ENCODE data around the gene PHC2.
"Not testable (repeated sequence)": the region's sequence is repeated elsewhere in the genome, so short reads cannot be mapped to it uniquely, and the experiment has no call there.

The PHC2 gene

DNA sequence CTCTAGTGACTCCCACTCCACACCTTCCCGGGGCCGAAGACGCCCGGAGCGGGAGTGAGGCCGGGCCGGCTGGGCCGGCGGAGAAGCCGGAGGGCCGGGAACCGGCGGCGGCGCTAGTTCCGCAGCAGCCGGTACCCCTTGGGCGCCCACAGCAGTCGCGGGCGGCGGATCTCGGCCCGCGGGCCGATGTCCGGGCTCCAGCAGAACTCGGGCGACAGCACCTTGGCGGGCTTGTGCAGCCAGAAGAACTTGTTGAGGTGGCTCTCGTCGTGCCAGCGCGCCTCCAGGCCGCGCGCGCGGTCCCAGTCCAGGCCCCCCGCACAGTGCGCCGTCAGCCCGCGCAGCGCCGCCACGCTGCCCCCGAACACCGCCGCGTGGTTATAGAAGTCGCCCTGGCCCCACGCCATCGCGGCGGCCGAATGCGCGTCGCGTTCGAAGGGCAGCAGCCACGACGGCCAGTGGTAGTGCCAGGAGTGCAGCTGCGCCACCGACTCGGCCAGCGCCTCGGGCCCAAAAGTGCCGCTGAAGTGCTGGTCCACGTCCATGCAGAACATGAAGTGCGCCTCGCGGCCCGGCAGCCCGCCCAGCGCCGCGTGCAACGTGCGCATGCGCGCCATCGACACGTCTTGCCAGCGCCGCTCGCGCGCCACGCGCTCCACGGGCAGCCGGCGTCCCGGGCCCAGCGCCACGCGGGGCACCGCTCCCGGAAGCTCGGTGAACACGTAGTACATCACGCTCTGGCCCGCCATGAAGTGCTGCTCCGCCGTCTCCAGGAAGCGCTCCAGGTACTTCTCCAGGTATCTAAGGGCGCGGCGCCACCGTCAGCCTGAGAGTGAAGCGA lies 124.0 kb downstream of the PHC2 start:
- DNase-seq, result no peak

DNA sequence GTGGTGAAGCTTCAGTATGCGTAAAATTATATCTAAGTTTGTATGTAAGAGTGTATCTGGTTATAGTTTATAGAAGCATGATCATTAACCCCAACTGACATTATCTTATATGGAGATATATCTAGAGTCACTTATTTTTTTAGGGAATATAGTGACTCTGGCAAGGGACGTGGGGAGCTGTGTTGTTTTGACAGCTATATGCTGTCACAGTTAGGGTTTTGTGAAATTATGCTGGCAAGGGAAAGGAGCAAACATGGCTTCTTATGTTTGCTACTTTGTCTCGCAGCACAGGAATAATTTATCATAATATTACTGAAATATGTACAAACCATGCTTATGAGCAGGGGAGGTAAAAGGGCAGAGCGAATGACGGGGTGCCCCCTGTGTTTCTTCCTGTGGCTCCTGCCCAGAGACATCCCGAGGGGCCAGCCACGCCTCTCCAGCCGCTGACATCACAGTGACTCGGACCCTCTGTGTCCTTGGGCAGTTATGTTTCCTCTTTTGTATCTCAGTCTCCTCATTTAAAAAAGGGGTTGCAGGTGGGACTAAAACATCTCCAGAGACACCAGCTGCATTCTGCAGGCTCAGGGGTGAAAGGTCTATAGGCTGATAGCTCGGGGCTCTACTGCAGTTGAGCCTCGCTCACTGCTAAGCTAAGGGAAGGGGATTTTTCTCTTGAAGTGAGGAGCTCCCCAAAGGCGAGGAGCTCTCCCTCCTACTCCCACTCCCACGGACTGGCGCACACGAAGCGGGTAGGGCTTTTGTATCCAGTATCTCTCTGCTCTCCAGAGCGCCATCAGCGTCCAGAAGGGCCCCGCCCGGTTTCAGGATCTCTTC lies 124.9 kb downstream of the PHC2 start:
- no peak for DNase-seq

DNA sequence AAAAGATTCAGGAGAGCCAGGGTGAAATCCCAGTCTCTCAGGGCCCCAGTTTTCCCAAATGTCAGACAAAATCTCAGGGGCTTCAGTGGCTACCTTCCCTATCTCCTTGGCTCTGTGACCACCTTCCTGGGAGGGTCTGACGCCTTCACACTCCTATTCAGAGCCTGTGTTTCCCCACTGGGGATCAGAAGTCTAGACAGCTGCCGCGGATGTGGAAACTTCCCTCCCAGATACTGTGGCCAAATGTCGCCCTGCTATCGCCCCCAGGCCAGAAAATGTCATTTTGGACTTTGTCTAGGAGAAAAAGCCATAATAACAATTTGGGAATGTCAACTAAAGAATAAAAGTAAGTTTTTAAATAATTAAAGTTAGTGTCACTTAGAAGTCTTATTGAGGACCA lies 125.9 kb downstream of the PHC2 start:
- no peak for DNase-seq

DNA sequence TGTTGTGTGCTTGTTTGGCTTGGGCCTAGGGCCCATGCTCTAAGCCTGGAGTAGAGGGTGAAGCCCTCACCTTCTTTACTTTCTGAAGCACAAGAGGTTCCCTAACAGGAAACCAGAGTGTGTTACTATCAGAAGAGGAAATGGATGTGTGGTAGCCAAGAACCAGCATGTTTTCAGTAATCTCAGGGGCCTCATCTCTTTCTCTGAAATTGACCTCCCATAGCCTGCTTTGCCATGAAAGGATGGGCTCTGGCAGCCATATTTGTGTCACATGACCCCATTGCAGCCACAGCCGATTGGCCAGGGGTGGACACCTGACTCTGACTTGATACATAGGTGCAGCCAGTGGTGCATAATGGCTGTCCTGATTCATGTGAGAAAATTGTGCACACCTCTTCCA lies 128.6 kb downstream of the PHC2 start:
- DNase-seq, result no peak

DNA sequence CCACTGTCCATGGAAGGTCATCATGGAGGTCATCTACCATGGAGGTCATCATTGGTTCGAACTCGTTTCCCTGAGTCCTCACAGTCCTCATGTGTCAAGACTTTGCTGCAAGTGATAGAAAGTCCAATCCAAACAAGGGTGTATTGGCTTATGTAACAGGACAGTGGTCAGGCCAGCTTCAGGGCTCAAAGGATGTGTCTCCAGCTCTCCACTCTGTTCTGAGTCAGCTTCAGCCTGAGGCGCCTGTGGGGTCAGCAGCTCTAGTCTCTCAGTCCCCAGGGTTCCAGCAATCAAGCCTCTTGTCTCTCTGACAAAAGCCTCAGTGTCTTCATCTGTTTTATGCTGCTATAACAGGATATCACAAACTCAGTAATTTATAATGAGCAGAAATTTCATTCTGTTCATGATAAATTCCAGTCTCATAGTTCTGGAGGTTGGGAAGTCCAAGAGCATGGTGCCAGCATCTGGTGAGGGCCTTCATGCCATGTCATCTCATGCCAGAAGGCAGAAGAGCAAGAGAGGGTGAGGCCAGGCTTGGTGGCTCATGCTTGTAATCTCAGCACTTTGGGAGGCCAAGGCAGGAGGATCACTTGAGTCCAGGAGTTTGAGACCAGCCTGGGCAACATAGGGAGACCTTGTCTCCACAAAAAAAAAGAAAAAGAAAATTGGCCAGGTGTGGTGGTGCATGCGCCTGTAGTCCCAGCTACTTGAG lies 129.5 kb downstream of the PHC2 start:
- no peak for DNase-seq

DNA sequence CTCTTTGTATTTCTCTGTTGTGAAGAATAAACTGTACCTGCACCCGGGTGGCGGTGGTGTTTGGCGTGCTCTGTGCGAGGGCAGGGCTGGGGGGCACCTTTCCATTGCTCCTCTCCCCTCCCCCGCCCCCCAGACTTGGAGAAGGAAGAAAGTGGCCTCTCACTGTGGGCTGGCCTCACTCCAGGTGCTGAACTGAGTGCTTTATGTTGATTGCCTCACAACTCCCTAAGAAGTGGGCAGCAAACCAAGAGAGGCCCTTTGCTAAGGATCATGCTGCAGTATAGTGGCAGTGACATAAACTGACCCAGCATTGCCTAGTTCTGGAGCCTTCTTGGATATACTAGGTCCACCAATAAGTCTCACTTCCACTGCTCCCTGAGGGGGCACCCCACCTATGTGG lies 130.2 kb downstream of the PHC2 start:
- DNase-seq, result no peak

DNA sequence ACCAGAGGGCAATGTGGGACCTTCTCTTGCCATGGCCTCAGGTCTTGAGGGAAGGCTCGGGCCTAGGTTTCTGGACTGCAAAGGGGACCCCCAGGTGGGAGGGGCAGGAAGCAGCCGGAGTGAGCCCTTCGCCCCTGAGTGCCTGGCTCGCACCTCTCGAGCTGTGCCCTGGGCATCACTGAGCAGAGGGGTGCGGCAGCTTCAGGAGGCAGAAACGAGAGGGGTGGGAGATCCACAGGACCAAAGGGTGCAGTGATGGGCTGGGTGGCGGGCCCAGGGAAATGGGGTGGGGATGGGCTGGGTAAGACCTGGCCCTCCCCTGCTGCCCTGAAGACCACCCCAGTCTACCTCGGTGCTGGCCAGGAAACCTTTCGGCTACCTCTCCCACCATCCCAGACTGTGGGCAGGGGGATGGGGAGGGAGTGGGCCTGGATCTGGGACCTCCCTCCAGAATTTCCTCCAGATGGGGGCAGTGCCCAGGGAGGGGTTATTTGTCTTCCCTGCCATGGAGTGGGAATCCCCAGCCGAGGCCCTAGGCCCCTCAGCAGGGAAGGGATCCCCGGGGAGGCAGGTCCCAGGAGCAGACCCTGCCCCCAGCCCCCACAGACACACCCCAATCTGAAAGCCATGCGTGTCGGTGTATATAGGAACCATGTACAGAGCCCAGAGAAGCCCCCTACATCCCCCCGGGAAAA lies 131.3 kb downstream of the PHC2 start:
- no peak for DNase-seq

DNA sequence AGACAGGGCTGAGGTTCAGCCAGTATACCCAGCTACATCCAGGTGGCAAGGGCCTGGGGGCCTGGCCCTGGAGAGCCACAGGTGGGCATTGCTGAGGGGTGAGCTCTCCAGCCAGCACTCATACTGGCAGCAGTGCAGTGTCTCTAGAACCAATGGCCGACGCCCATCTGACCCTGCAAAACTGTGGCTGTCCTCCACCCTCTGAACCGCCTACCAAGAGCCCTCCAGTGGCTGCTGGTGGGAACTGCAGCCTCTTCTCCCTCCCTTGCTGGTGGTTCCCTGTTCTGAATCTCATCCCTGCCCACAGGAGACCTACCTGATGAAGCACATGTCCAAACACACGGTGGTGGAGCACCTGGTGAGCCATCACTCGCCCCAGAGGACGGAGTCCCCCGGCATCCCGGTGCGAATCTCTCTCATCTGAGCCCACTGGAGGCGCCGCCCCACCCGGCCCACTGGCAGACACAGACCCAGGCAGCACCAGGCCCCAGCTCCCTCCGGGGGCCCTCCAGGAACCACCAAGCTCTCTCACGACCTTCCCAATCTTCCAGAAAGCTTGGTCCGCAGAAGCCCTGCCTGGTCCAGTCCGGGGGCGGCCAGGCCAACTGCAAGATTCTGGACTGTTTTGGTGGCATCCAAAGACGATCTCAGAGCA lies 132.1 kb downstream of the PHC2 start:
- peak; percentile 23 for DNase-seq

DNA sequence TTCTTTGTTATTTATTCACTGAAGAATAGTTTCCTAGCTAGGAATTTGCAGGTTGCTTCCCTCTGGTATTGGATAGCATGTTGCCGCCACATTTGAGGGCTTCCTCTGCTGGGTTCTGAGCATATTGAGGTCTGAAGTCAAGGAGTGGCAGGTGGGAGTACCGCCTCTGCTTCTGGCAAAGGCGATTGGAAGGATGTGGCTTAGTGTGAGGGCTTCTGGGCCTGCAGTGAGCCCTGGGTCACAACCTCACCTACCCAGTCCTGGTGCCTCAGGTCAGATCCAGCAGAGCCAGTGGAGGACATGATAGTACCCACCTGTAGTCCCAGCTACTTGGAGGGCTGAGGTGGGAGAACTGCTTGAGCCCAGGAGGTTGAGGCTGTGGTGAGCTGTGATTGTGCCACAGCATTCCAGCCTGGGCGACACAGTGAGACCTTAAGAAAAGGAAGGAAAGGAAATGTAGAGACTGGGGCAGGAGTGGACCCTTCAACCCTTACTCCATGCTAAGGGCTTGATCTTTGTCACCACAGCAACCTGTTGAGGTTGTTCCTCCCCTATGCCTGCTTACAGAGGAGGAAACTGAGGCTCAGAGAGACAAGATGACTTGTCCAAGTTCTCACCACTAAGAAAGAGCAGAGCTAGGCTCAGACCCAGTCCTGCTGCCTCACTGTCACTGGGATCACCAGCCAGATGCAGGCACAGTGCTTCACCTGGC lies 132.8 kb downstream of the PHC2 start:
- DNase-seq, result no peak

DNA sequence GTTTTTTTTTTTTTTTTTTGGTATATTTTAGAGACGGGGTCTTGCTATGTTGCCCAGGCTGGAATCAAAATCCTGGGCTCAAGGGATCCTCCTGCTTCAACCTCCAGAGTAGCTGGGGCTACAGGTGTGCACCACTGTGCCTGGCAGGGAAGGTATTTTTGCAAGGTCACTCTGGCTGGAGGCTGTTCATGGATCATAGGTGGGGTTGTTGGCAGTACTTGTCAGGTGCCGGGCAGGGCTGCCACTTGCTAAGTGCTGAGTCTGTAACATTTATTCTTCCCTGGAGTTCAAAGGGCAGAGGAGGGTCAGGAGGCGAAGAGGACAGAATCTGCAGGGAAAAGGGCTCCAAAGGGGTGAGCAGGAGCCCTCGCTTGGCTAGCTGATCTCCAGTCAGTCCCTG lies 134.1 kb downstream of the PHC2 start:
- no peak for DNase-seq

DNA sequence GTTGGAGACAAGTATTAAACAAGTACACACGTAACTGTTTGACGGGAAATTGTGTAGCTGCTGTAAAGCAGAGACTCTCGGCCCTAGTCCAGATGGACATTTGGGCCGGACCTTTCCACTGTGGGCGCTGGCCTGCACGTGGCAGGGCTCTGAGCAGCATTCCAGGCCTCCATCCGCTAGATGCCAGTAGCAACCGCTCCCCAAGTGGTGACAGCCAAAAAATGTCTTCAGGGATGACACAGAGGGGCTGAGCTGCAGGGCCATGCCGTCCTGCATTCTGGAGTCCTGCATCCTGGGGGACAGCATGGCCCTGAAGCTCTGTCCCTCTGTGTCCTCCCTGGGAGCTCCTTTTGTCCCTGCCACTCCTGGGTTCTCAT lies 134.8 kb downstream of the PHC2 start:
- DNase-seq, result no peak

DNA sequence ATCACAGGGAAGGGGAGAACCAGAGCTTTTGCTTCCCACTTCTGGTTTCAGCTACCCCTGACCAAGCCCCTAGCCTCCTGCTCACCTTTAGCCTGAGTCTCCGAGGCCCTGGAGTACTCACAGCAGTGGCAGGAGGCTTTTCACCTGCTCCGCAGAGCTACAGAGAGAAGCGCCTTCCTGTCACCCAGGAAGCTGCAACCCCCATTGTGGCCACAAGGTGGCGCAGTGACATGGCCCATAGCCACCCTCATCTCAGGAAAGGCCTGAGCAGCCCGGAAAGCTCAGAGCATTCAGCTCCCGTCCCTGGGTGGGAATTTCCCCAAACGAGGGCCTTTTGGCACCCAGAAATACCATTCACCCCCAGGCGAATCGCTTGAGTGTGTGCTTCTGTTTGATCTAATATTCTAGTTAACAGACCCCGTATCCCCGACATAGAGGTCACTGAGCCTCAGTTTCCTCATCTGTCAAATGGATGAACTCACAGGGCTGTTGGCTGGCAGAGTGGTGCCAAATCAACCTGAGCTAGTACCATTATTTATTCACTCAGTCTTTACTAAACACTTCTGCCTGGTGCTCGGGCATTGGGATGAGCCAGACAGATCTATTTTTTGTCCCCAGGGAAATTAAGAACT lies 135.3 kb downstream of the PHC2 start:
- no peak for DNase-seq

DNA sequence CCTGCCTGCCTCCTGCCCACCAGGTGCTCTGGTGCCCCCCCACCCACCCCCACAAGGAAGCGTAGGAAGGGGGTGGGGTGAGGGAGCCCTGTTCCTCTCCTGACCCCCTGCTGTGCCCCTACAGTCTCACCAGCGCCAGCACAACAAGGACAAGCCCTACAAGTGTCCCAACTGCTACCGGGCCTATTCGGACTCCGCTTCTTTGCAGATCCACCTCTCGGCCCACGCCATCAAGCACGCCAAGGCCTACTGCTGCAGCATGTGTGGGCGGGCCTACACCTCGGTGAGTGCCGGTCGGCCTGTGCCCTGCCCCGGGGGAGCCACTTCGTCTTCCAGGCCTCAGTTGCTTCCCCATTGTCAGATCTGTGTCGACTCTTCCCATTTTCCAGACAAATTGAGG lies 135.9 kb downstream of the PHC2 start:
- DNase-seq, result no peak

DNA sequence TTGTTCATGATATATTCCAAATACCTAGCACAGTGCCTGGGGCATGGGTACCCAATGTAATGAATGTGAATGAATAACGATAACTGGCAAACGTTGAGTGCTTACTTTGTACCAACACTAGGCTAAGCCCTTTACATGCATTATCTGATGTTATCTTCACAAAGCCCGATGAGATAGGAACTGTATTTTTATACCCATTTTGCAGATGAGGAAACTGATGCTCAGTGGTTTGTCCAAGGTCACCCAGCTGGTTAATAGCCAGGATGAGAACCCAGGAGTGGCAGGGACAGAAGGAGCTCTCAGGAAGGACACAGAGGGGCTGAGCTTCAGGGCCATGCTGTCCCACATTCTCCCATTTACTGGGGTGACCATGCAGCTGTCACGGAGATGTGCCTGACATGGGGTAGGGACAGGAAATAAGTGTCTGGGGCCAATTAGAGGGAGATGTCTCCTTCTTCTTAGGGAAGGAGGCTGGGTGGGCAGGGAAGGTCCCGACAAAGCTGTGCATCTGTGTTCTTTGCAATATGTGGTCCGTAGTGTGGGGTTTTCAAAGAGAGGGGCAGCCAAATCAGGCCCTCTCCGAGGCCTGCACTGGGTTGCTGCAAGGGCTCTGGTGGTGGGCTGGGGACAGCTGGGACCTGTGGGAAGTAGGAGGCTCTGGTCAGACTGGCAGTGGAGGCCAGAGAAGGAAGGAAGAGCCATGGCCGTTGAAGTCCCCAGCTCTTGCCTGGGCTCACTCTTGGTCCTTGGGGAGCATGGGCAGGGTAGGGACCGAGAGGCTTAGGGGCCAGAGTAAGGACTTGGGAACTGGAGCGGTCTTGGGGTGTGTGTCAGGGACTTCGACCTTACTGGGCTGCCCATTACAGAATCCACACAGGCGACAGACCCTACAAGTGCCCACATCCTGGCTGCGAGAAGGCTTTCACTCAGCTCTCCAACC lies 136.6 kb downstream of the PHC2 start:
- no peak for DNase-seq

DNA sequence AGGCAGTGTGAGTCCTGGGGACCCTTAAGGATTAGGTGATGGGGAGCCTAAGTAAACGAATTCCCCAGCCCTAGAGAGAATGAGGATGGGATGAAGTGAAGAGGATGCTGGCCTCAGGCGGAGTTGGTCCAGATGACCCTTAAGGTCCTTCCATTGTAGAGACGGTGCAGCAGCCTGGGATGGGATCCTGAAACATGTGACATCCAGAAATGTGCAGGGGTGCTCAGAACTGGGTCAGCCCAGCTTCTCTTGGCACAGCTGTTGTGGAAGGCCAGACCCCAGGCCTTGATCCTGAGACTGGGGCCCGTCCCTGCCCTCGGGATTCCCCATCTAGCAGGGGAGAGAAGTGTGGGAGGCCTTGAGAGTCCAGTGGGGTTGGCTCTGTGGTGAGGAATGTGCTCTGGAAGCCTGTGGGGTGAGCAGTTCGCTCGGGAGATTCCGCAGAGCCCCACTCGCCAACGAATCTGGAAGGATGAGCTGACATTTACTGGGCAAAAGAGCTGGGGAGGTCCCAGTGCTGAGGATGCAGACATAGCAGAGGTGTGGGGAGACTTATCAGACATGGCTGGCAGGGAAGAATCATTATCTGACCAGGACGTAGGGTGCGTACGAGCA lies 138.1 kb downstream of the PHC2 start:
- no peak for DNase-seq

DNA sequence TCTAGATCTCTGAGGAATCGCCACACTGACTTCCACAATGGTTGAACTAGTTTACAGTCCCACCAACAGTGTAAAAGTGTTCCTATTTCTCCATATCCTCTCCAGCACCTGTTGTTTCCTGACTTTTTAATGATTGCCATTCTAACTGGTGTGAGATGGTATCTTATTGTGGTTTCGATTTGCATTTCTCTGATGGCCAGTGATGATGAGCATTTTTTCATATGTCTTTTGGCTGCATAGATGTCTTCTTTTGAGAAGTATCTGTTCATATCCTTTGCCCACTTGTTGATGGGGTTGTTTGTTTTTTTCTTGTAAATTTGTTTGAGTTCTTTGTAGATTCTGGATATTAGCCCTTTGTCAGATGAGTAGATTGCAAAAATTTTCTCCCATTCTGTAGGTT lies 140.3 kb downstream of the PHC2 start:
- DNase-seq, result not testable (repeated sequence)

DNA sequence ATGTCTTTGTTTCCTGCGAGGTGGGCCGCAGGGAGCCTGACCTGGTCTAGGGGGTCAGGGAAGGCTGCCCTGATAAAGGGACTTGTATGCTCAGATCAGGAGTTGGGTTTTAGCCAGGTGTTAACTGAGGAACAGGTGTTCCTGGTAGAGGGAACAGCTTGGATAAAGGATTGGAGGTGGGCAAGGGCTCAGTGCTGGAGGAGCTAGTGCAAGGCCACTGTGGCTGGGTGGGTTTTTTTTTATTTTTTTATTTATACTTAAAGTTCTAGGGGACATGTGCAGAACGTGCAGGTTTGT lies 141.1 kb downstream of the PHC2 start:
- no peak for DNase-seq

DNA sequence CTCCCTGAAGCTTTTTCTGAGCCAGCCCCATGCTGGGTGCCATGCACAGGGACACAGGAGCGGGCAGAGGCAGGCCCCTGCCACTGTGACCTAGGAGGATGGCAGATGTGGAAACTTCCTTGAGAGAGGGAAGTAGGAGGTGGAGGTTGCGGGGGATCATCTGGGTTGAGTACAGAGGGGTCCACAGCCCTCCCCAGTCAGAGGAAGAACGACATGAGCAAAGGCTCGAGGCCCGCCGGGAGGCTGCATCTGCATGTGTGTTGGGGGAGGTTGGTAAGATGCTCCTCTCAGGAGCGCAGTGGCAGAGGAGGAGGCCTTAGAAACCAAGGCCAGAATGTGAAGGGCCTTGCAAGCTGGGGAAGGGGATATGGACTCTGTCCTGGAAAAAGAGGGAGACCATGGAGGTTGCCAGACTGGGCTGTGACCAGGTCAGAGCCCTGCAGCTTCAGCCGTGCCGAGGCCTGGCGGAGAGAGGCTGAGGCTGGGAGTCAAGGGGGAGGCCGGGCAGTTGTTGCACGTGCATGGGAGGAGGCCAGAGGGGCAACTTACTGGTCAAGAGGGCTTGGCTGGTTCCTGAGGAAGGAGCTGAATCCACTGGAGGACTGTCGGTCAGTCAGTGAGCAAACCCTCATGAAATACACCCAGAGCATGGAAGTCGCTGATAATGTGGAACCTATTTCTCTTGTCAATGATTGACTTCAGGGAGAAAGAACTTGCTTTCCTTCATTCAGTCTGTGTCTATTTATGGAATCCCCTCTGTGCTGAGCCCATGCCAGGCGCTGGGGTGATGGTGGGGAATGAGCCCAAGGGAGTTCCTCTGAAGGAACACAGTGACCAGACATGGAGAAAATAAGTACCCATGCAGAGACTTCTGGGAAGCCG lies 141.7 kb downstream of the PHC2 start:
- no peak for DNase-seq

DNA sequence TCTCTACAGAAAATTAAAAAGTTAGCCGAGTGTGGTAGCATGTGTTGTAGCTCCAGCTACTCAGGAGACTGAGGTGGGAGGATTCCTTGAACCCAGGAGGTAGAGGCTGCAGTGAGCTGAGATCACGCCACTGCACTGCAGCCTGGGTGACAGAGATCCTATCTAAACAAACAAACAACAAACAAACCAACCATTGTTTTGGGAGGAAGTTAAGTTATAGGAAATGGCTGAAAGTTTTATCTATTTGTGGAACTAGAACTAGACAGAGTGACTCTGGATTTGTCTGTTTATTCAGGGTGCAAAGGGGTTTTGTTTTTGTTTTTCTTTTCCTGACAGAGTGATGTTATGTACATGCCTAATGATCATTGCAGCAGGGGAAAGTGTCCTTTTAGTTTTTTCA lies 143.6 kb downstream of the PHC2 start:
- no peak for DNase-seq
